ENCODE results near the gene TAAR5.
"Not testable (repeated sequence)": the region's sequence is repeated elsewhere in the genome, so short reads cannot be mapped to it uniquely, and the experiment has no call there.

TAAR5 gene, protein sequence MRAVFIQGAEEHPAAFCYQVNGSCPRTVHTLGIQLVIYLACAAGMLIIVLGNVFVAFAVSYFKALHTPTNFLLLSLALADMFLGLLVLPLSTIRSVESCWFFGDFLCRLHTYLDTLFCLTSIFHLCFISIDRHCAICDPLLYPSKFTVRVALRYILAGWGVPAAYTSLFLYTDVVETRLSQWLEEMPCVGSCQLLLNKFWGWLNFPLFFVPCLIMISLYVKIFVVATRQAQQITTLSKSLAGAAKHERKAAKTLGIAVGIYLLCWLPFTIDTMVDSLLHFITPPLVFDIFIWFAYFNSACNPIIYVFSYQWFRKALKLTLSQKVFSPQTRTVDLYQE

DNA sequence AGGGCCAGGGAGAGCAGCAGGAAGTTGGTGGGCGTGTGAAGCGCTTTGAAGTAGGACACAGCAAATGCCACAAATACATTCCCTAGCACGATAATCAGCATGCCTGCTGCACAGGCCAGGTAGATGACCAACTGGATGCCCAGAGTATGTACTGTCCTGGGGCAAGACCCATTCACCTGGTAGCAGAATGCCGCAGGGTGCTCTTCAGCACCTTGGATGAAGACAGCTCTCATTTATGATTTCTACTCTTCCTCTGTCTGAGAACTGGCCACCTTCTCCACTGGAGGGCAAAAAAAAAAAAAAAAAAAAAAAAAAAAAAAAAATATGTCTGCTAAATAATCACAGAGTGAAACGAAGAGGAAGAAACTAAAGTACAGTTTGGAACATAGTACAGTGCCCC is at the start of gene TAAR5:
Gene TAAR5 (minus strand): TSS at position 288 of the 400 bp plus-strand sequence. CDS start 55 bp downstream, at position 233.
- no peak for DNase-seq

DNA sequence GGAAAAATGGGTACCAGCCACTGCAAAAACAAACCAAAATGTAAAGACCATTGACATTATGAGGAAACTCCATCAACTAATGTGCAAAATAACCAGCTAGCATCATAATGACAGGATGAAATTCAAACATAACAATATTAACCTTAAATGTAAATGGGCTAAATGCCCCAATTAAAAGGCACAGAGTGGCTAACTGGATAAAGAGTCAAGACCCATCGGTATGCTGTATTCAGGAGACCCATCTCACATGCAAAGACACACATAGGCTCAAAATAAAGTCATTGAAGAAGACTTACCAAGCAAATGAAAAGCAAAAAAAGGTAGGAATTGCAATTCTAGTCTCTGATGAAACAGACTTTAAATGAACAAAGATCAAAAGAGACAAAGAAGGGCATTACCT is 47.6 kb upstream of the TAAR5 start:
- not testable (repeated sequence) for DNase-seq

DNA sequence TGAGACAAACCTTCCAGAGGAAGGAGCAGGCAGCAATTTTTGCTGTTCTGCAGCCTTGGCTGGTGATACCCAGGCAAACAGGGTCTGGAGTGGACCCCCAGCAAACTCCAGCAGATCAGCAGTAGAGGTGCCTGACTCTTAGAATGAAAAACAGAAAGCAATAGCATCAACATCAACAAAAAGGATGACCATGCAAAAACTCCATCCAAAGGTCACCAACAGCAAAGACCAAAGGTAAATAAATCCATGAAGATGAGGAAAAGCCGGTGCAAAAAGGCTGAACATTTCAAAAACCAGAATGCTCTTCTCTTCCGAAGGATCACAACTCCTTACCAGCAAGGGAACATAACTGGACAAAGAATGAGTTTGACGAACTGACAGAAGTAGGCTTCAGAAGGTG is 46.4 kb upstream of the TAAR5 start:
- DNase-seq, result not testable (repeated sequence)

DNA sequence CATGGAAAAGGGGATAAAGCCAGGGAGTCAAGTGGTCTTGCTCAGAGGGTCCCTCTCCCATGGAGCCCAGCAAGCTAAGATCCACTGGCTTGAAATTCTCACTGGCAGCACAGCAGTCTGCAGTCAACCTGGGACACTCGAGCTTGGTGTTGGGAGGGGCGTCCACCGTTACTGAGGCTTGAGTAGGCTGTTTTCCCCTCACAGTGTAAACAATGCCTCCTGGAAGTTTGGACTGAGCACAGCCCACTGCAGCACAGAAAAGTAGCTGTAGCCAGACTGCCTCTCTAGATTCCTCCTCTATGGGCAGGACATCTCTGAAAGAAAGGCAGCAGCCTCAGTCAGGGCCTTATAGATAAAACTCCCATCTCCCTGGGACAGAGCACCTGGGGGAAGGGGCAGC is 45.7 kb upstream of the TAAR5 start:
- DNase-seq, result not testable (repeated sequence)

DNA sequence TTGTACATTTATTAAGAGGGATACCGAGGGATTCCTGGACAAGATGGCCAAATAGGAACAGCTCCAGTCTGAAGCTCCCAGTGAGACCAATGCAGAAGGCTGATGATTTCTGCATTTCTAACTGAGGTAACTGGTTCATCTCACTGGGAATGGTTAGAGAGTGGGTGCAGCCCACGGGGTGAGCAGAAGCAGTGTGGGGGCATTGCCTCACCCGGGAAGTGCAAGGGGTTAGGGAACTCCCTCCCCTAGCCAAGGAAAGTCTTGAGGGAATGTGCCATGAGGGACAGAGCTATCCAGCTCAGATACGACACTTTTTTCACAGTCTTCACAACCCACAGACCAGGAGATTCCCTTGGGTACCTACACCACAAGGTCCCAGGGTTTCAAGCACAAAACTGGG is 45.3 kb upstream of the TAAR5 start:
- no peak for DNase-seq

DNA sequence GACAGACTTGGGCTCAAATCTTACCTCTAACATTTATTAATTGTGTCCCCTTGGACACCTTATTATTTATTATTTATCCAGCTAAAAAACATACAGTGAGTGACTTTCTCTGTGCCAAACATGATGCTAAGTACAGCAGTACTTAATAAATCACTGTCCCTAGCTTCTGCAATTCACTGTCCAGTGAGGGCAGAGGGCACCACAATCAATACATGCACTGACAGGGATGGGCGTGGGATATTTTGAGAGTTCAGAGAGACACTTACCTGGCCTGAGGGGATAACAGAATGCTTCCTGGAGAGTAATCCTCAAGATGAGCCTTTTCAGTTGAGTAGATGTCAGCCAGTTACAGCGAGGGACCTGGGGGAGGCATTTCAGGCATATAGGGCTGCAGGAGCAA is 43.8 kb upstream of the TAAR5 start:
- DNase-seq, result no peak

DNA sequence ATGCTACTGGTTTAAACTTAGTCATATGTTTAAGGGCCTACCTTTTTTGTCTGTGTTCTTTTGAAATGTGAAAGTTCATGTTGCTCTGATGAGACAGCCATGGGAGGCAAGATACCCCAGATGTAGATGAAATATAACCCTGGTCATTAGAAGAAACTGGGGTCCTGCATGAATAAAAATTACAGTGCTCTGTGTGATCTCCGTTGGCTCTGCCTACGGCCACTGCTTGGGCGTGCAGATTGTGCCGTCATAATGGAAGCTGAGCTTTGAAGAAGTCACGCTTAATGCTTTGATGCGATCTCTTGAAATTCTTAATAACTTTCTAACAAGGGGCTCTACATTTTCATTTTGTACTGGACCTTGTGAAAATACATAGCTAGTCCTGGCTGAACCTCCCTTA is 34.6 kb upstream of the TAAR5 start, which contains the start of gene TAAR2:
Gene TAAR2 (minus strand): TSS at position 101 of the 400 bp plus-strand sequence. CDS start 0 bp downstream, at position 101.
- DNase-seq, result no peak

DNA sequence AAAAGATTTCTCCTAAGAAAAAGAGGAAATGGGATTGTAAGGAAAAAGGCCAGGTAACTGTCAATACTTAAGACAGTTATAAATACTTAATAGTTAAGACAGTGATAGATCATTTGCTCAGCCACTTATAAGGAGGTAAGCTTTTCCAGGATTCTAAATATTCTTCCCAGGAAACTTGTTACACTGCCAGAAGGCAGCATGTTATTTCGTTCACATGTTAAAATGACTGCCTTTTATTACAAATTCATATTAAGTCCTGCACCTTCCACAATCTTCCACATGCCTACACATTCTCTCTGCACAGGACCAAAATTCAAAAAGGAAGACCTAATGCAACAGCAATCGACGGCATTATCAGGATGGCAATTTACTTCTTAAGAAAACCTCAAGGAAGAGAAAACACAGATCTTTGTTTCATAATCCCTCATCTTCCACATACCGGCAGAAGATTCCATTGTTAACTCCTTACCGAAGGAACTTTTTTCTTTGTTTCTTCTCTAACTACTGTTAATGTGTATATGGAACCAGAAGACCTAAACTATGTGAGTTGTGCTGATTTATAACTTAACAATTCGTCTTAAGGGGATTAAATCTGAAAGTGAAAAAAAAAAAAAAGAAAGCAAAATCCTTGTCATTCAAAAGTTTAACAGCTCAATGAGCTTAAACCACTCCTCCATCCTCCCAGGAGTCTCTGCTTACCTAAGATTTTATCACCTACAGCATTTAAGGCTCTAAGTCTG is 33.7 kb upstream of the TAAR5 start:
- DNase-seq, result no peak

DNA sequence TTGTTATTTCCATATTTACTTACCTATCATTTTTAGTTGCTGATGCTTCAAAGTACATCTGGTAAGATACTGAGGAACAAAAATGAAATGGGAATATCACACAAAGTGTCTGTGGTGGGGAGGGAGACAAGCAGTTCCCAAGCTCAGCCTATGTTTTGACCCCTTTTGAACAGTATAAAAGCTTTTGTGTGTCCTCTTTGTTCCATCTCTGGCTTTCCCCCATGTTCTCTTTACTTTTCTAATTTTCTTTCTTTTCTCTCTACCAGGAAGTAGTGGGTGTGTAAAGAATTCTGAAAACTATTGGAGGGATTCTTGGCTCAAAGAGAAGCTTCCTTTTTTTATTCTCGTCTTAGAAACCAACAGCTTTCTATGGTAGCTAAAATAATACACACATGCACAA is 27.1 kb upstream of the TAAR5 start:
- DNase-seq, result no peak

DNA sequence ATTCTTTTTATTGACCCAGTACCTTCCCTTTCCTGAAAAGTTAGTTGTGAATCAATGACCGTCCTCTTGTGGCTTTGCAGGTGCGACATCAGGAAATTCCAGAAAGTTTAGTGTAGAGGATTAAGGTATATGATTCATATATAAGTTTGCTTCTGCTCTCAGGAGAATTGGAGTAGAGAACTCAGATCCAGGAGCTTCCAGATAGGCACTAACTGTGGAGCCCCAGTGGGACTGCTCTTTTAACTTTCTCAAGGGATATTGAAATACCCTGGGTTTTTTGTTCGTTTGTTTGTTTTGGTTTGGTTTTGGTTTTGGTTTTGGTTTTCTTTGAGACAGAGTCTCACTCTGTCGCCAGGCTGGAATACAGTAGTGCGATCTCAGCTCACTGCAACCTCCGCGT is 25.0 kb upstream of the TAAR5 start:
- DNase-seq, result no peak

DNA sequence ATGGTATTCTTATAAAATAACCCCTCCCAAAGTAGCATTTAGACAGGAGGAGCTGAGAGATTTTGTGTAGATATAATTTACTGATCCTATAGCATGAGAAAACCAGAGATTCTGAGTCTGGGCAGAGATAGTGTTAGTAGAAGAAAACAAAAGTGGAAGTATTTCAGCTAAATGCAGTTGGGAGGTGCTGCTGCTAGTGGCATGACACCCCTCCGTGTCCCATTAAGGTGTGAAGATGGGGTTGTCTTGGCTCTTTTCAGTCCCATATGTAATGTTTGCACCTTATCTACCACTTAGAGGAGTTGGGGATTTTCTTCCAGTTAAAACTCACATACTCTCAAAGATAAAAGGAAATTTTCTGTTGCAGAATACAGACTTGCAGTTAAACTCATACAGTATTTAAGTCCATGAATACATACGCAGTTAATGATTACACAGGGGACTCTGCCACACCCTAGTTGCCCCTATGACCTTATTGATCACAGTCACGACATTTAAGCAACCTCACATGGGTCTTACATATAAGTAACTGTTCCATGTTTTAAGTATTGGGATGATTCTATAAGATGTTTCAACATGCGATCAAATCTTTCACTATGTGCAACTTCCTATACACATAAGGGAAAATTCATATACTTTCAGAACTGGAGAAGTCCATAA is 23.0 kb upstream of the TAAR5 start:
- no peak for DNase-seq

DNA sequence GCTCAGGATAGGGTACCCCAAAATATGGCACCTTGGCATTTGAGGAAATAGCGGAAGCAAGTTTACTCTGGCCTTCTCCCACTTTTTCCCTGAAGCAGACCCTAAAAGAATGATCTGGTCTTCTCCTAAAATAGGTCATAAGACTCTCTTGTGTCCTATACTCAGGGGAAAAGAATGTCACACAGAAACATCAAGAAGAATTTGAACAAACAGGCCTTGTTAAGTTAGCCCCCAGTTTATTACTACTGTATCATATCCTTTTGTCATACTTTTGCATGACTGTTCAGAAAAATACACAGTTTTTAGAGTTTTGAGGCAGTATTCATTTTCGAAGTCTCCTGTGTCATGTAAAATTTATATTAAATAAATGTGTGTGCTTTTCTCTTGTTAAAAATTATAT is 22.1 kb upstream of the TAAR5 start:
- DNase-seq, result no peak

DNA sequence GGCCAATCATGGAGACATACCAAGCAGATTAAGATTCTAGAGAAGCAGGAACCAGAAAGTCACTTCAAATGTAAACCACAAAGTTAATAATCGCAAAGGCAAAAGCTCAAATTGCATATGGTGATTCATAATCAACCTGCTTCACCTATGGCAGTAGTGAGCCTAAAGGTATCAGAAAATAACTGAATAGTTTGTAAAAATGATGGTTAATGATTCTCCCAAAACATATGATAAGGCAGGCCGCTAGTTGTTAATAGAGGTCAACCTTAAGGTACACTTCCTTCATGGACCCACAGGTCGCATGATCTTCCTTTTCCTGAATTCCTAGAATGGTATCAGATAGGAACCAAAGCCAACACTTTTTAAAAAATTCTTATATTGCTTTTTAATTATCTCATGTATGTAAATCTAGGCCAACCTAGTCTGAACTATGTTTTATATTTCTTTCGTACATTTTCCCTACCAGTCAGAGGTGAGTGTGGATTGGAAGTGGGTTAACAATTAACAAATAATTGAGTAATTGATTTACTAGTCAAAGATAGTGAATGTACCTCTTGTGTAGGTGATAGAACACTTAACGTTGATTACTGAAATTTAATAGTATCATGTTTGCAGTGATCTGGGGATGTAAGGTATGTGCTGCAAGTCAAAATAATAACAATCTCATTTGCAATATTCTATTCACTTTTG is 18.1 kb upstream of the TAAR5 start:
- no peak for DNase-seq

DNA sequence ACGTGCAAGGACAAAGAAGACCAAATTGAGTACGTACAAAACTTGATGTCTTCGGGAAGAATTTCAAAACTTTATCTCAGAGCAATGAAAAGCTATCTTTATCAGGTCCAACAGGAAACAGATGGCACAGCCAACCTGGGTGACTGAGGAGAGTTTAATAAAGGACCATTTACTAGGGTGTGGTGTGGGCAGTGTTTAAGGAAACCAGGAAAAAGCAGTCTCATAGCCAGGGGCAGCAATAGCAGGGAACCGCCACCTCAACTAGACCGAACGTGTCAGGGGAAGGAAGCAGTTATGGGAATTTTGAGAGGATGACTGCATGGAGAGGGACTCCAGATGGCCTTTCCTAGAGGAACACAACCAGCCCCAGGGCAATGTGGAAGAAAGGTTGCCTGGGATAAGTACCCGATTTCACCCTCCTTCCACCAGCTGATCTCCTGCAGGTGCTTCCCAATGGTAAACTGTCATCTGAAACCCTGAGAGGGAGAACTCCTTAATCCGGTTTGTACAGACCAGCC is 15.2 kb upstream of the TAAR5 start:
- DNase-seq, result no peak

DNA sequence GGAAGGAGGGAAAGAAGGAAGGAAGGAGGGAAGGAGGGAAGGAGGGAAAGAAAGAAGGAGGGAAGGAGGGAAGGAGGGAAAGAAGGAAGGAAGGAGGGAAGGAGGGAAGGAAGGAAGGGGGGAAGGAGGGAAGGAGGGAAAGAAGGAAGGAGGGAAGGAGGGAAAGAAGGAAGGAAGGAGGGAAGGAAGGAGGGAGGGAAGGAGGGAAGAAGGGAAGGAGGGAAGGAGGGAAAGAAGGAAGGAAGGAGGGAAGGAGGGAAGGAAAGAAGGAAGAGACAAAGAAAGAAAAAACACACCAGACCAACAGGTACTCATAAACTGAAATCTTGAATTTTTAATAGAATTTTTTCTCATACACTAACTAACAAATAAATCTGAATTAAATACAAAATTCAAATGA is 11.4 kb upstream of the TAAR5 start:
- not testable (repeated sequence) for DNase-seq

DNA sequence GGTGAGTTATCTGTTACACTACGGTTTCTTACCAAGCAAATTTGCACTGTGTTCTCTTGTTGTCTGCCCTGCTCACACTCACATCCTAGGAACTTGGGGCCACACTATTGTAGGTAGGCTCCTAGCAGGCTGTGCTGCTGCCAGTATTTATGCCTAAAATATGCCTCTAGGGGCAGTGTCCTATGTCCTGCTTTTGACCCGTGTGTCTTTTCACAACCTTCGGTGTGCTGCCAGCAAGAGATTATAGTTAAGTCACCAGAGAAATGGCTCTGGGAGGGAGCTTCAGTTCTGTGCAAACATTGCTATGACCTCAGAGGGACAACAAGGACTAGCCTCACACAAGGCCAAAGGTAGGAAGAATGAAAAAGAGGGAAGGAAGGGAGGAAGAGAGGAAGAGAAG is 8.9 kb upstream of the TAAR5 start:
- DNase-seq, result no peak

DNA sequence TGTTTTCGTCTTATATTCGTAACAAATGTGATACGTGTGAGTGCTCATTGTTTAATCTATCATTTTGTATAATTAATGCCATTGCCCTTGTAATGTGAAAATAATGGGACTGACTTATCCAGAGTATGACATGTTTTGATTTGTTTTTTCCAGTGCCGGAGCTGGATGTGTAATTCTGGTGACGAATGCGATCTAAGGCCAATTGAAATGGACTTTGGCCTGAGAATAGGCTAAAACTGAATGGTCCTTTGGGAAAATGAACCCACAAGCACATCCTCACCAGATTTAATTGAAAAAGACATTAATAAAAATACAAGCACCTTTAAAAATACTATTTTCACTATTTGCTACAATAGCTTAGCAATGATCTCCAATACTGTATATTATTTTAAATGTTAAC is 6.7 kb upstream of the TAAR5 start:
- DNase-seq, result no peak

DNA sequence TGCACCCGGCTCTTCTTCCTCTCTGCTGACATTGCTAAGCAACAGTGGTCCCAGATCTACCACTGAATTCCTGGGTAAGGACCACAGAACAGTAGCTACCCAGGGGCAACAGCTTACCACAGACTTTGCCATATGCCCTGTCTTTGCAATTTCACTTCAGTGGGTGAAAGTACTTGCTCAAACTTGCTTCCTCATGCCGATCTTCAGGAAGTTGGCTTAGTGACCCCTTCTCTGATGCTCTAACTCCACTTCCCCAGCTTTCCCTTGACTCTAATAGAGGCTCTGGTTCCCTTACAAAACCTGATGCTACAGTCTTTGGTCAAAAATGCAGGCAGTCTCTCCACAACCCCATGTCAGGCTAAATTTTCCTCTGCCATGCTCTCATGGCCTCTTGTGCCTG is 3.3 kb upstream of the TAAR5 start:
- DNase-seq, result no peak

DNA sequence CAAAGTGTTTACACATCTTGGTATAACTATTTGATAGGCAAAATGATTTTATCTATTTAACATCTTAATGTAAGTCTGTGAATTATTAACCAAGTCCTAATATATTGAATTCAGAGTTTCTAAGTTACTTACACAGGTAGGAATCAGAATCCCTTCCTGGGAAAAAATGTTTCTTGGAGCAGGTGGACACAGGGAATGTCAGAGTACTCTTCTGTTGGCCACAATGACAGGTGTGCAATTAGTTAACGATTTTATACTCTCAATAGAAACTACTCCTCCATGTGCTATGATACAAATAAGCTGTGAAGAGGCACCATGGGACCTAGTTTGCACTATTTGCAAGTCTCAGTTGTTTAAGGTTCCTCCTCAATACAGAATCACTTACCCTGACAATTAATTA is 821 bp upstream of the TAAR5 start:
- no peak for DNase-seq

DNA sequence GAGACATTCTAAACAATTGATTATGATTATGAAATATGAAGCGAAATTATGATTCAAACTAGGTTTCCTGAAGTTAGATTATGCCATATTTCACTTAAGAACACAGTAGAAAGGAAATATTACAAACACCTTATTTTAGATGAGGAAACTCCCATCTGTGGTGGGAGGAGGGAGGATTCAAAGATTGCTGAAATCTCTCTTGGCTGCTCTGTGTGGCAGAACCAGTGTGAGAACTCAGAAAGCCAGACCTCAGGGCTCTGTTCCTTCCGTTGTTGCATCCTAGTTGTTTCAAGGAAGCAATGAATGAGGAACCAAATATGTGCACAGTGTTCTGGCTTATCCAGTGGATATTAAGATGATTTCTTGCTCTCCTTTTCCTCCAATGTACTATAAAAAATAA is 2.1 kb downstream of the TAAR5 start:
- no peak for DNase-seq

DNA sequence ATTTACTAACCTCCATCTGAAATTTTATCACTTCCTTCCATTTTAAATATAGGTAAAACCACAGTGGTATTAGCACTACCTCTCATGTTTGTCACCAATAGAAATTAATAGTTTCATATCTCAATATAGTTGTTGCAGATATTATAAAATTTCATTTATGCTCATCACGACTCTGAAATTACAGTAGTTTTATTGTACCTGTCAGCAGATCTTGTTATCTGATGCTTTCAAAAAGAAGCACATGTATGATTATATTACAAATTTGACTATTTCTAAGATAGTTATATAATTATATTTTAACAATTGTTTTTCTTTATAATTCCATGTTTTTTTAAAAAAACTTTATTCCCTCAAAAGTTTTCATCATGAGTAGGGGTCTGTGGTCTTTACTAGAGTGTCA is 4.8 kb downstream of the TAAR5 start:
- no peak for DNase-seq

DNA sequence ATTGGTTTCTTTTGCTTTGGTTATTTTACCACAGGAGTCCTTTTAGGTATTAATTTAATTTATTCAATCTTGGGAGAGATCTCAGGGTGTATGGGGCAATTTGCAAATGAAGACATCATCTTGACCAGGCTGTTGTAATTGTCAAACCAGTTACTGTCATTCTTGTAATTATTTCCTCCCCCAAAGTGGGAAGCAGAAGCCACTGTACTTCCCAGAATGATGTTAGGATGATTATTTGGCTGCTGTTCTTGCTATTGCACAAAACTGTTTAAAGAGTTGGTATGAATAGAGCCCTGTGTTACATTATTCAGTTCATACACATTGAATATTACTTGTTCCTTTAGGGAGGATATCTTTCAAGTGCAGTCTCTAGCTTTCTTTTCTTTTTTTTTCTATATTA is 17.8 kb downstream of the TAAR5 start:
- no peak for DNase-seq

DNA sequence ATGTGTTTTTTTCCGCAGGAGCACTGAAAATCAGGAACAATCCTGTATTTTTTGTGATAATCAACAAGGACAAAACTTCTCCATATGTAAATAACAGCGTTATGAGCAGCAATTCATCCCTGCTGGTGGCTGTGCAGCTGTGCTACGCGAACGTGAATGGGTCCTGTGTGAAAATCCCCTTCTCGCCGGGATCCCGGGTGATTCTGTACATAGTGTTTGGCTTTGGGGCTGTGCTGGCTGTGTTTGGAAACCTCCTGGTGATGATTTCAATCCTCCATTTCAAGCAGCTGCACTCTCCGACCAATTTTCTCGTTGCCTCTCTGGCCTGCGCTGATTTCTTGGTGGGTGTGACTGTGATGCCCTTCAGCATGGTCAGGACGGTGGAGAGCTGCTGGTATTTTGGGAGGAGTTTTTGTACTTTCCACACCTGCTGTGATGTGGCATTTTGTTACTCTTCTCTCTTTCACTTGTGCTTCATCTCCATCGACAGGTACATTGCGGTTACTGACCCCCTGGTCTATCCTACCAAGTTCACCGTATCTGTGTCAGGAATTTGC is 19.2 kb downstream of the TAAR5 start, which contains the start of gene TAAR6:
Gene TAAR6 (plus strand): TSS at position 102 of the 557 bp plus-strand sequence. CDS start 0 bp downstream, at position 102.
- no peak for DNase-seq
